ENCODE measurements around the gene GARIN5A. TPM values are rescaled to one million over a fixed set of nuclear protein-coding genes. Genes with fewer than 3 reads are reported as not detected.

The GARIN5A gene
- total RNA-seq, 2 donors from 2014 or later: 5.9 to 16.8 TPM

GRCh38 chr19:50422397-50423278 is 54.0 kb downstream of the GARIN5A start:
- Histone ChIP-seq H3K9me3 (no peaks in the 10 kb centered on the region), H3K36me3 (no peaks in the 10 kb centered on the region), H3K4me1 (replicated peaks) (no peaks in the 10 kb centered on the region), H3K27ac (no peak overlapping the region), H3K4me3 (no peak overlapping the region), H3K27me3 (replicated peaks; ENCODE audit: insufficient read depth) (peaks cover 3% of the 10 kb centered on the region)
- TF ChIP-seq POLR2AphosphoS5 (IDR thresholded peaks at IDR 0.05) (no peak), POLR2A (IDR thresholded peaks at IDR 0.05) (no peak), CTCF (IDR thresholded peaks at IDR 0.05) (no peak)
- intact Hi-C loops (cut with DNase I): no loop called here
- WGBS: 85% methylated on average over 18 of the region's 18 CpGs
- no peak for DNase-seq (ENCODE audit: low spot score)

DNA sequence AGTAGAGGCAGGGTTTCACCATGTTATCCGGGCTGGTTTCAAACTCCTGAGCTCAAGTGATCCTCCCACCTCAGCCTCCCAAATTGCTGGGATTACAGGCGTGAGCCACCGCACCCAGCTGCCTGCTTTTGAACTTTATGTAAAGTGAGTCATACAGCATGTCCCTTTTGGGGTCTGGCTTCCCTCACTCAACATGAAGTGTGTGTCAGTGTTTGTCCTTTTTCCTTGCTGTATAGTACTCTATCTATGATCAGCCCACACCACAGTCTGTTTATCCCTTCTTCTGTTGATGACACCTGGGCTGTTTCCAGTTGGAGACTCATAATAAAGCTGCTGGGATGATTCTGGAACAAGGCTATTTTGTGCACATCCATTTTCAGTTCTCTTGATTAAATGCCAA is 55.8 kb downstream of the GARIN5A start:
- intact Hi-C loops (cut with DNase I): no loop called here
- TF ChIP-seq POLR2A (IDR thresholded peaks at IDR 0.05) (no peak), CTCF (IDR thresholded peaks at IDR 0.05) (no peak), POLR2AphosphoS5 (IDR thresholded peaks at IDR 0.05) (no peak)
- H3K4me1 ChIP-seq (replicated peaks): no peaks in the 10 kb centered on the region
- no peak overlapping the region for H3K4me3 ChIP-seq
- H3K9me3 ChIP-seq: no peaks in the 10 kb centered on the region
- peaks cover 3% of the 10 kb centered on the region for H3K27me3 ChIP-seq (replicated peaks; ENCODE audit: insufficient read depth)
- H3K27ac ChIP-seq: no peak overlapping the region
- 75% methylated on average over 3 of the region's 3 CpGs for WGBS
- no peak for DNase-seq (ENCODE audit: low spot score)
- no peaks in the 10 kb centered on the region for H3K36me3 ChIP-seq

- peaks cover 3% of the 10 kb centered on the region for H3K27me3 ChIP-seq (replicated peaks; ENCODE audit: insufficient read depth)
- H3K4me3 ChIP-seq: no peak overlapping the region
- no peaks in the 10 kb centered on the region for H3K9me3 ChIP-seq
- no peak overlapping the region for H3K27ac ChIP-seq
- DNase-seq (ENCODE audit: low spot score): no peak
- intact Hi-C loops (cut with DNase I): no loop called here
- WGBS: 58% methylated on average over 3 of the region's 3 CpGs
- H3K36me3 ChIP-seq: no peaks in the 10 kb centered on the region
- H3K4me1 ChIP-seq (replicated peaks): no peaks in the 10 kb centered on the region
- TF ChIP-seq CTCF (IDR thresholded peaks at IDR 0.05) (no peak), POLR2AphosphoS5 (IDR thresholded peaks at IDR 0.05) (no peak), POLR2A (IDR thresholded peaks at IDR 0.05) (no peak)
Observed at GRCh38 chr19:50420127-50420526, 56.5 kb downstream of the GARIN5A start.

DNA sequence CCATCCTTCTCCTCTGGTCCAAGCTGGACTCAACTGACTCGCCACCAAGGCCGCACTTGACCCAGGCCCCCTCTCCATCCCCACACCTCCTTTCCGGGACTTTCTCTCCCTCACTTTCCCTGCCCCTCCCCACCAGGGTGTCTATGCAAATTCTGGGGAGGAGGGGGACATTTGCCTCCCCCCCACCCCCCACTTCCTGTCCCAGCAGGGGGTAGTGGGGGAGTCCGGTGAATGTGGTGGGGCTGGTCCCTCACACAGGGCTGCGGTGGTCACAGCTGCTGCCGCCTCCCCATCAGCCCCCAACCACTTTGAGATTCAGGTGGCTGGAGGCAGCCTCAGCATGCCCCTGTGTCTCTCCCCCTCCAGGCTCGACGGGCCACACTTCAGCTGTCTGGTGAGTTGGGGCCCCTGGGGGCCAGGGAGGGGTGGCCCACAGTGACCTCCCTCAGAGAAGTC is 57.0 kb downstream of the GARIN5A start:
- no peaks in the 10 kb centered on the region for H3K4me1 ChIP-seq (replicated peaks)
- H3K36me3 ChIP-seq: no peaks in the 10 kb centered on the region
- WGBS: 29% methylated on average over 8 of the region's 8 CpGs
- no peaks in the 10 kb centered on the region for H3K9me3 ChIP-seq
- intact Hi-C loops (cut with DNase I): no loop called here
- TF ChIP-seq CTCF (IDR thresholded peaks at IDR 0.05): no peak
- no peak for TF ChIP-seq POLR2AphosphoS5 (IDR thresholded peaks at IDR 0.05)
- no peak overlapping the region for H3K27ac ChIP-seq
- no peak for DNase-seq (ENCODE audit: low spot score)
- peaks cover 3% of the 10 kb centered on the region for H3K27me3 ChIP-seq (replicated peaks; ENCODE audit: insufficient read depth)
- H3K4me3 ChIP-seq: no peak overlapping the region
